SK-N-SH (cell line): Measurements from ENCODE around the gene MYO1E. TPM values are rescaled to one million over a fixed set of nuclear protein-coding genes. Genes with fewer than 3 reads are reported as not detected.

Experiments used
- CTCF ChIA-PET: fragments of 300-600, 350-600 bp; formaldehyde crosslinking; extraction: SDS; loops from one replicate; lab custom pipeline; 2021; lab: Yijun Ruan, JAX
- POLR2A ChIA-PET: fragments of 350-600 bp; sonication (Branson Sonifier 250); formaldehyde crosslinking; extraction: SDS; loops from one replicate; lab custom pipeline; 2020; ENCODE audit warnings: antibody characterized with exemption, inconsistent platforms; lab: Yijun Ruan, JAX
- DNase-seq: peaks from one replicate; pipeline ENCODE4 v3.0.0; 2012
- H2AFZ ChIP-seq: fragments of 200-600 bp; sonication (generic); 2 replicates; pipeline ENCODE4 v1.8.1; 2016; ENCODE audit warnings: antibody characterized with exemption, mild to moderate bottlenecking, low read depth
- H3F3A ChIP-seq: fragments of 200-600 bp; sonication (generic); replicated peaks from 2 replicates; pipeline ENCODE3; 2016; ENCODE audit warnings: antibody characterized with exemption, mild to moderate bottlenecking; ENCODE audit not compliant: insufficient read depth
- H3K27ac ChIP-seq, 2 experiments: fragments of 200-500 bp in 1 of 2; fragments of 200-600 bp in 1 of 2; sonication (Bioruptor generic) in 1 of 2; sonication (generic), shearing (Covaris generic) in 1 of 2; 2 replicates each; pipeline versions ENCODE4 v1.5.1 to v1.6.1; 2014 to 2016; ENCODE audit warnings: low read depth in 2 of 2, inconsistent platforms in 1 of 2, low read length in 1 of 2, mild to moderate bottlenecking in 1 of 2, mixed read lengths in 1 of 2
- H3K27me3 ChIP-seq: fragments of 200-600 bp; sonication (generic), shearing (Covaris generic); 2 replicates; pipeline ENCODE4 v1.6.1; 2016; ENCODE audit warnings: mixed run types; ENCODE audit not compliant: insufficient read depth
- H3K36me3 ChIP-seq, 2 experiments: fragments of 200-500 bp in 1 of 2; fragments of 200-600 bp in 1 of 2; sonication (Bioruptor generic) in 1 of 2; sonication (generic) in 1 of 2; replicated peaks in 1 of 2; 2 replicates each; pipeline versions ENCODE3 to v1.5.1; 2014 to 2016; ENCODE audit warnings: low read length in 1 of 2, mild to moderate bottlenecking in 1 of 2; ENCODE audit not compliant: insufficient read depth in 2 of 2, control insufficient read depth in 1 of 2
- H3K4me1 ChIP-seq, 2 experiments: fragments of 200-500 bp in 1 of 2; fragments of 200-600 bp in 1 of 2; sonication (Bioruptor generic) in 1 of 2; sonication (generic), shearing (Covaris generic) in 1 of 2; 2 replicates each; pipeline versions ENCODE4 v1.5.1 to v1.6.1; 2014 to 2016; ENCODE audit warnings: low read depth in 1 of 2, low read length in 1 of 2, mixed run types in 1 of 2; ENCODE audit not compliant: insufficient read depth in 2 of 2, control insufficient read depth in 1 of 2
- H3K4me2 ChIP-seq: fragments of 200-600 bp; sonication (generic), shearing (Covaris generic); 2 replicates; pipeline ENCODE4 v1.6.1; 2017; ENCODE audit warnings: mixed run types
- H3K4me3 ChIP-seq, 2 experiments: fragments of 200-500 bp in 1 of 2; fragments of 200-600 bp in 1 of 2; sonication (Bioruptor generic) in 1 of 2; sonication (generic), shearing (Covaris generic) in 1 of 2; 2 replicates each; pipeline versions ENCODE4 v1.5.1 to v1.8.1; 2014 to 2016; ENCODE audit warnings: low read depth in 2 of 2, inconsistent platforms in 1 of 2, low read length in 1 of 2, mild to moderate bottlenecking in 1 of 2, mixed read lengths in 1 of 2, moderate library complexity in 1 of 2
- H3K79me2 ChIP-seq: fragments of 200-600 bp; sonication (generic); 2 replicates; pipeline ENCODE4 v1.8.1; 2017; ENCODE audit warnings: mild to moderate bottlenecking; ENCODE audit not compliant: insufficient read depth
- H3K9ac ChIP-seq: fragments of 200-600 bp; sonication (generic); 2 replicates; pipeline ENCODE4 v1.6.1; 2017; ENCODE audit warnings: mixed run types
- H3K9me2 ChIP-seq: fragments of 200-600 bp; sonication (generic); 2 replicates; pipeline ENCODE4 v1.6.1; 2017; ENCODE audit warnings: mixed run types
- H3K9me3 ChIP-seq: fragments of 200-600 bp; sonication (generic); 2 replicates; pipeline ENCODE4 v1.6.1; 2017; ENCODE audit warnings: mixed run types, mild to moderate bottlenecking, moderate library complexity
- H4K20me1 ChIP-seq: fragments of 200-600 bp; sonication (generic); 2 replicates; pipeline ENCODE4 v1.6.1; 2017; ENCODE audit warnings: mild to moderate bottlenecking, mixed run types; ENCODE audit not compliant: insufficient read depth
- CHD2 ChIP-seq: fragments of 150-350 bp; IDR thresholded peaks from 2 replicates; pipeline ENCODE4 v1.6.1; 2018; ENCODE audit warnings: low read length; ENCODE audit not compliant: partially characterized antibody
- ELF1 ChIP-seq: IDR thresholded peaks from 2 replicates; pipeline ENCODE4 v1.4.0; 2012
- EP300 ChIP-seq, 2 experiments: IDR thresholded peaks; 2 replicates each; pipeline versions ENCODE4 v1.4.0 to v1.6.1; 2012; ENCODE audit warnings: borderline replicate concordance in 1 of 2, low read depth in 1 of 2, low read length in 1 of 2
- EZH2phosphoT487 ChIP-seq: fragments of 200-600 bp; sonication (generic); IDR thresholded peaks from 2 replicates; pipeline ENCODE4 v1.6.1; 2017; ENCODE audit warnings: low read depth, mixed run types, mild to moderate bottlenecking, antibody characterized with exemption, moderate library complexity, borderline replicate concordance
- FOSL2 ChIP-seq: IDR thresholded peaks from 2 replicates; pipeline ENCODE4 v1.4.0; 2012; ENCODE audit warnings: low read depth, mild to moderate bottlenecking, moderate library complexity, borderline replicate concordance
- FOXJ3 ChIP-seq: sonication (generic); formaldehyde crosslinking; IDR thresholded peaks from 2 replicates; pipeline ENCODE4 v1.5.1; 2020; ENCODE audit warnings: mild to moderate bottlenecking, missing genetic modification reagents
- FOXM1 ChIP-seq: IDR thresholded peaks from 2 replicates; pipeline ENCODE4 v1.4.0; 2012; ENCODE audit warnings: low read depth, mild to moderate bottlenecking
- GABPA ChIP-seq: IDR thresholded peaks from 2 replicates; pipeline ENCODE4 v1.4.0; 2012; ENCODE audit warnings: low read depth, mild to moderate bottlenecking
- GATA2 ChIP-seq: sonication (generic); formaldehyde crosslinking; IDR thresholded peaks from 2 replicates; pipeline ENCODE4 v1.5.0; 2020; ENCODE audit warnings: mild to moderate bottlenecking, missing genetic modification reagents
- JUND ChIP-seq: IDR thresholded peaks from 2 replicates; pipeline ENCODE4 v1.4.0; 2012
- MXI1 ChIP-seq: IDR thresholded peaks from 2 replicates; pipeline ENCODE4 v1.6.1; 2012; ENCODE audit warnings: mild to moderate bottlenecking, low read depth, low read length, improper control_type of control experiment
- NFIC ChIP-seq: IDR thresholded peaks from 2 replicates; pipeline ENCODE4 v1.4.0; 2012; ENCODE audit warnings: borderline replicate concordance
- NRF1 ChIP-seq: IDR thresholded peaks from 2 replicates; pipeline ENCODE4 v1.6.1; 2012; ENCODE audit warnings: low read depth, mild to moderate bottlenecking, low read length
- PBX3 ChIP-seq: IDR thresholded peaks from 2 replicates; pipeline ENCODE4; 2012
- POLR2AphosphoS5 ChIP-seq: IDR thresholded peaks from 2 replicates; pipeline ENCODE4 v1.6.1; 2012; ENCODE audit warnings: low read depth, low read length
- RAD21 ChIP-seq: IDR thresholded peaks from 2 replicates; pipeline ENCODE4 v1.6.1; 2012; ENCODE audit warnings: mild to moderate bottlenecking, low read length
- RCOR1 ChIP-seq: fragments of 150-350 bp; IDR thresholded peaks from 2 replicates; pipeline ENCODE4 v1.6.1; 2017; ENCODE audit warnings: antibody characterized with exemption, low read length
- RFX5 ChIP-seq: IDR thresholded peaks from 2 replicates; pipeline ENCODE4 v1.6.1; 2012; ENCODE audit warnings: mild to moderate bottlenecking, improper control_type of control experiment, low read length
- RXRA ChIP-seq: IDR thresholded peaks from 2 replicates; pipeline ENCODE4 v1.4.0; 2012; ENCODE audit warnings: low read depth, mild to moderate bottlenecking, borderline replicate concordance
- SMC3 ChIP-seq: IDR thresholded peaks from 2 replicates; pipeline ENCODE4 v1.6.1; 2012; ENCODE audit warnings: low read depth, low read length, improper control_type of control experiment
- TAF1 ChIP-seq: IDR thresholded peaks from 2 replicates; pipeline ENCODE4 v1.6.1; 2012; ENCODE audit warnings: low read depth, mild to moderate bottlenecking, low read length, moderate library complexity, borderline replicate concordance
- TCF12 ChIP-seq: IDR thresholded peaks from 2 replicates; pipeline ENCODE4 v1.4.0; 2012
- TEAD4 ChIP-seq: IDR thresholded peaks from 2 replicates; pipeline ENCODE4 v1.4.0; 2012; ENCODE audit warnings: mild to moderate bottlenecking, borderline replicate concordance; ENCODE audit not compliant: insufficient read depth
- USF1 ChIP-seq: IDR thresholded peaks from 2 replicates; pipeline ENCODE4 v1.4.0; 2012; ENCODE audit warnings: low read depth, borderline replicate concordance
- YY1 ChIP-seq: IDR thresholded peaks from 2 replicates; pipeline ENCODE4 v1.4.0; 2012; ENCODE audit warnings: low read depth, mild to moderate bottlenecking
- WGBS: methylation state at CpG from one replicate; pipeline ENCODE4 v1.1.6; 2017; ENCODE audit warnings: low lambda C conversion rate; 5-methylcytosine and 5-hydroxymethylcytosine counted together
- polyA plus RNA-seq, 3 experiments: library from polyadenylated mRNA; depleted of rRNA; stranded (reverse); fragments of >200 nt; gene quantifications; 2 replicates each; pipeline ENCODE4 v1.2.3, GENCODE V29; 2012
- TF ChIP-seq, protein P1 (sequence below): fragments of 150-350 bp; IDR thresholded peaks from 2 replicates; pipeline ENCODE4 v1.6.1; 2017; ENCODE audit warnings: antibody characterized with exemption, low read length, low read depth, borderline replicate concordance
- TF ChIP-seq, protein P2 (sequence below): fragments of 200-600 bp; sonication (generic); IDR thresholded peaks from 2 replicates; pipeline ENCODE4 v1.6.1; 2017; ENCODE audit warnings: antibody characterized with exemption, mild to moderate bottlenecking, moderate library complexity
- TF ChIP-seq, protein P3 (sequence below): fragments of 150-350 bp; IDR thresholded peaks from 2 replicates; pipeline ENCODE4 v1.6.1; 2016; ENCODE audit warnings: mild to moderate bottlenecking, low read depth, low read length

Gene MYO1E
- polyA plus RNA-seq, 1 of the 3 experiments (the other 2 are of a cell fraction) = 9.7 TPM

DNA sequence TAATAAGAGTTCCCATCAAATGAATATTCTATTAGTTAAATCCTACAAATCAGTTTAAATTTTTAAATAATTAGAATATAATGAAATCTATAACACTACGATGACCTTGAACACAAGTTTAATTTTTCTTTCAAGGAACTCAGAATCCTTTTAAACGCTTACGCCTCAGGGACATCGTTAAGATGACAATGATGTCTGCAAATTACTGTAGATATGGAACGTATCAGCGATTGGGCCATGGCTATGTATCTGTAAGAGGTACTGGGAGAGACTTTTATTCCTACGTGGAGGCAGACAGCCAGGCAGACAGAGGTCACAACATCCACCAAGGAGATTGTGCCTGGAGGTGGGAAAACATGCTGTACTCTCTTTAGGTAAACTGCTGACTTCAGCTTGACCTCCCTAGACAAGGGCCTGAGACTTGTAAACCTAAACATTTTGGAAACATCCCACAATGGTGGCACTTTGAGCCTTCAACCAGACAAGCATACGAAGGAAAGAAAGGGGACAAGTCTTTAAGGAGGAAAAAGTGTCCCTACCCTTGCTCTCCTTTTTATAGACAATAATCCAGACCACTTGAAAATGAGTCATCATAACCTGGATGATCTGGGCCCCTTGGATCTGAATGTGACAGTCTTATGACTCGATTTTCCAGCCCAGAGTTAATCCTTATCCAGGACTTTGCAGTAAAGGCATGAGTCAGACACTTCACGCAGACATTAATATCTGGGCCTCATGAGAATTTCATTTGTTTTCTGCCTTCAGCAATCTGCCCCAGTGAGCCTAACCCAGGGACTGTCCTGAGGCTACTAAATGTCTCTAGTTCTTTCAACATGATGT is 172.8 kb downstream of the MYO1E start:
- Histone ChIP-seq H3K9ac (peak overlapping the region; percentile 57; the same call in 1 of the 2 replicates), H3K4me1 (peaks cover 0 to 8% of the 10 kb centered on the region in 2 experiments; a peak in 3 of 4 replicates), H3K36me3 (peaks cover 14 to 33% of the 10 kb centered on the region in 2 experiments), H3K27ac (peak overlapping the region in 1 of 2 experiments; percentile 81; a peak in 2 of 4 replicates), H3K9me3 (no peaks in the 10 kb centered on the region), H2AFZ (no peak overlapping the region), H4K20me1 (no peaks in the 10 kb centered on the region), H3K27me3 (no peaks in the 10 kb centered on the region), H3F3A (peaks cover 16% of the 10 kb centered on the region), H3K79me2 (no peaks in the 10 kb centered on the region), H3K9me2 (no peaks in the 10 kb centered on the region), H3K4me2 (0 out of 2 replicates have a peak overlapping the region, but pooled peaks have one; percentile 38), H3K4me3 (no peak overlapping the region)
- no peak for DNase-seq
- ChIA-PET POLR2A (no interaction called here), CTCF (no interaction called here)
- 79% methylated on average over 9 of the region's 10 CpGs for WGBS
- TF ChIP-seq RFX5 (no peak), POLR2AphosphoS5 (no peak), FOXM1 (no peak), GABPA (no peak), EZH2phosphoT487 (no peak), TEAD4 (no peak), SMC3 (no peak), TAF1 (no peak), GATA2 (CRISPR knock-in tag) (no peak), YY1 (no peak), TCF12 (peak; percentile 56), RXRA (no peak), ELF1 (no peak), MXI1 (no peak), CHD2 (no peak), FOXJ3 (CRISPR knock-in tag) (no peak), RAD21 (no peak), EP300 (IDR thresholded peaks at IDR 0.05; ENCODE audit: borderline replicate concordance in 1 of 2, low read depth in 1 of 2, low read length in 1 of 2) (peak in 1 of 2 experiments; percentile 48; a peak in 1 of 4 replicates), NRF1 (no peak), PBX3 (peak; percentile 42), USF1 (no peak), NFIC (peak; percentile 24; the same call in 1 of the 2 replicates), RCOR1 (no peak), FOSL2 (peak; percentile 76), JUND (peak; percentile 71)
- TF ChIP-seq, protein P1, sequence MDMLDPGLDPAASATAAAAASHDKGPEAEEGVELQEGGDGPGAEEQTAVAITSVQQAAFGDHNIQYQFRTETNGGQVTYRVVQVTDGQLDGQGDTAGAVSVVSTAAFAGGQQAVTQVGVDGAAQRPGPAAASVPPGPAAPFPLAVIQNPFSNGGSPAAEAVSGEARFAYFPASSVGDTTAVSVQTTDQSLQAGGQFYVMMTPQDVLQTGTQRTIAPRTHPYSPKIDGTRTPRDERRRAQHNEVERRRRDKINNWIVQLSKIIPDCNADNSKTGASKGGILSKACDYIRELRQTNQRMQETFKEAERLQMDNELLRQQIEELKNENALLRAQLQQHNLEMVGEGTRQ = no peak
- TF ChIP-seq, protein P2, sequence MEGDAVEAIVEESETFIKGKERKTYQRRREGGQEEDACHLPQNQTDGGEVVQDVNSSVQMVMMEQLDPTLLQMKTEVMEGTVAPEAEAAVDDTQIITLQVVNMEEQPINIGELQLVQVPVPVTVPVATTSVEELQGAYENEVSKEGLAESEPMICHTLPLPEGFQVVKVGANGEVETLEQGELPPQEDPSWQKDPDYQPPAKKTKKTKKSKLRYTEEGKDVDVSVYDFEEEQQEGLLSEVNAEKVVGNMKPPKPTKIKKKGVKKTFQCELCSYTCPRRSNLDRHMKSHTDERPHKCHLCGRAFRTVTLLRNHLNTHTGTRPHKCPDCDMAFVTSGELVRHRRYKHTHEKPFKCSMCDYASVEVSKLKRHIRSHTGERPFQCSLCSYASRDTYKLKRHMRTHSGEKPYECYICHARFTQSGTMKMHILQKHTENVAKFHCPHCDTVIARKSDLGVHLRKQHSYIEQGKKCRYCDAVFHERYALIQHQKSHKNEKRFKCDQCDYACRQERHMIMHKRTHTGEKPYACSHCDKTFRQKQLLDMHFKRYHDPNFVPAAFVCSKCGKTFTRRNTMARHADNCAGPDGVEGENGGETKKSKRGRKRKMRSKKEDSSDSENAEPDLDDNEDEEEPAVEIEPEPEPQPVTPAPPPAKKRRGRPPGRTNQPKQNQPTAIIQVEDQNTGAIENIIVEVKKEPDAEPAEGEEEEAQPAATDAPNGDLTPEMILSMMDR = no peak
- TF ChIP-seq, protein P3, sequence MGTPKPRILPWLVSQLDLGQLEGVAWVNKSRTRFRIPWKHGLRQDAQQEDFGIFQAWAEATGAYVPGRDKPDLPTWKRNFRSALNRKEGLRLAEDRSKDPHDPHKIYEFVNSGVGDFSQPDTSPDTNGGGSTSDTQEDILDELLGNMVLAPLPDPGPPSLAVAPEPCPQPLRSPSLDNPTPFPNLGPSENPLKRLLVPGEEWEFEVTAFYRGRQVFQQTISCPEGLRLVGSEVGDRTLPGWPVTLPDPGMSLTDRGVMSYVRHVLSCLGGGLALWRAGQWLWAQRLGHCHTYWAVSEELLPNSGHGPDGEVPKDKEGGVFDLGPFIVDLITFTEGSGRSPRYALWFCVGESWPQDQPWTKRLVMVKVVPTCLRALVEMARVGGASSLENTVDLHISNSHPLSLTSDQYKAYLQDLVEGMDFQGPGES = no peak
